ENCODE measurements around the gene MED25.
"Not testable (repeated sequence)": the region's sequence is repeated elsewhere in the genome, so short reads cannot be mapped to it uniquely, and the experiment has no call there.

The MED25 gene

GRCh38 chr19:49818649-49819370 is 721 bp downstream of the MED25 start:
- no peak for DNase-seq

DNA sequence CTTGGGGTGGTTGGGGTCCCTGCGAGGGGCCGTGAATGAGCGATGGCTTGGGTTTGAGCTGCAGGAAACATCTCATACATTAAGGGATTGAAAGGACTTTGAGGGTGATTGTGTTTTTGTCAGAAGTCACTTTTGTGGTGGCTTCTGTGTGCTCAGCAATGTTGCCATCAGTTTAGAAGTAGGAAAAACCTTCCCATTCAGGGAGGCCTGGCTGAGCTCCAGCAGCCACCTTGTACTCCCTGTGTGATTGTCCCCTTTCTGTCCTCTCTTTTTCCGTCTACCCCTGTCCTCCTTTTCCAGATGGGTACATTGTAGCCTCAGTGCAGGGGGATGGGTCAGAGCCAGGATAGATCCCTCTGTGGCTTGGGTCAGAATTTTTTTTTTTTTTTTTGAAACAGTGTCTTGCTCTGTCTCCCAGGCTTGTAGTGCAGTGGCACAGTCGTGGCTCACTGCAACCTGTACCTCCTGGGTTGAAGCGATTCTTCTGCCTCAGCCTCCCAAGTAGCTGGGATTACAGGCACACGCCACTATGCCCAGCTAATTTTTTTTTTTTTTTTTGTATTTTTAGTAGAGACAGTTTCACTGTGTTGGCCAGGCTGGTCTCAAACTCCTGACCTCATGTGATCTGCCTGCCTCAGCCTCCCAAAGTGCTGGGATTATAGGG is 1.5 kb downstream of the MED25 start:
- not testable (repeated sequence) for DNase-seq

DNA sequence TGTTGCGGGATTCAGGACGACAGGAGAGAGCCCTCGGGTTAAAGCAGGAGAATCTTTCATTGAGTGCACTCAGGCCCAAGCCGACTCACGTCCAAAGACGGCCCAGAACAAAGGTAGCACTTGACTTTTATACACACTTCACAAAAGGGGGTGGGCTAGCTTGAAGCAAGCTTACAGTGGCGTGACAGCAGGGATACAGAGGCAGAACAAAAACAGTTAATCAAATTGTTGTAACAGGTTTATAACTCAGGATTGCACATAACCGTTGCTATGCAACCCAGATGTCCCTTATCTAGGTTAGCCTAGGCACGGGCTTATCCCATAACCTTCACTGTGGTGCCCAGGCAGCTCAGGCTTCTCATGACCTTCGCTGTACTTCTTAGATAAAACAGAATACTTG is 2.0 kb downstream of the MED25 start:
- DNase-seq = no peak

DNA sequence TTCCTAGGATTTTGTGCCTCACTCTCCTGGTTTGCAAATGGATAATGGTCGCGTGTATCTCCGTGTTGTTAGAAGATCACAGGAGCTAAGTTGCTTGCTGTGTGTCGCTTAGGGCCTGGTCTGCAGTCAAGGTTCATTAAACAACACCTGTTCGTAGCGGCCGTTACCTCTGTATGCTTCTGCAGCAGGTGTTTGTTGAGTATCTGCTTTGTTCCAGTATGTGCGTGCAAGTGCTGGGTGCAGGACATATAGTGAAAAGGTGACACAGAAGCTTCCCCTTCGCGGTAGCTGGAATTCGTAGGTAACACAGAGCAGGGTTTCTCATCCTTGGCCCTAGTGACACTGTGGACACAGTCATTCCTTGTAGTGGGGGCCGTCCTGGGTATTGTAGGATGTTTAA is 5.4 kb downstream of the MED25 start:
- DNase-seq = no peak

DNA sequence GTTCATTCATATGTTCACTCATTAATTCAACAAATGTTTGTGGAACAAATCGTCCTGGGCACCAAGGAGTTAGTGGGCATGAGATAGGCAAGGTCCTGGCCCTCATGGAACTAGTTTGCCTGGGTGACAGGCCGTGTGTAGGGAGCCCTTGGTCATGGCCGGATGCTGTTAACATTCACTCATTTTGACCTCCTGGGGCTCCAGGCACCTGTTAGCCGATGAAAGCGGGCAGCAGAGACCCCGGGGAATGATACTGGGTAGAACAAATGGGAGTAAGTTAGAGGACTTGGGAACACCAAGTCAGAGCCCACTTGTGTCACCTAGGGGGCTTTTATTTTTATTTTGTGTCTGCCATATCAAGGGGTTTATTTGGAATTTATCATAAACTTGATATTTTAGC is 6.6 kb downstream of the MED25 start:
- DNase-seq = no peak

GRCh38 chr19:49827034-49827433 is 8.9 kb downstream of the MED25 start:
- DNase-seq = no peak

- DNase-seq = no peak
Measured at GRCh38 chr19:49829200-49829599, 11.1 kb downstream of the MED25 start.

DNA sequence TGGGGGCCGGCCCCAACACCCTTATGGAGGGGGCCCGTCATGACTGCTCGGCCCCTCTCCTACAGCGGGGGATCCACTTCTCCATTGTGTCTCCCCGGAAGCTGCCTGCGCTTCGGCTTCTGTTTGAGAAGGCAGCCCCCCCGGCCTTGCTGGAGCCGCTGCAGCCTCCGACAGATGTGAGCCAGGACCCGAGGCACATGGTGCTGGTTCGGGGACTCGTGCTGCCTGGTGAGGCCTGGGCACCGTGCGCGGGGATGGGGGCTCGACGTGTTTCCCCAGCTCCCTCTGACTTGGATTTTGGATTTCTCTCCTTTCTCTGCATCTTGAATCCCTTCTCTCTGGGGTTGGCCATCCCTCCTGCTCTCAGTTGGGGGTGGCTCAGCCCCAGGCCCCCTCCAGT is 11.6 kb downstream of the MED25 start:
- DNase-seq = no peak

DNA sequence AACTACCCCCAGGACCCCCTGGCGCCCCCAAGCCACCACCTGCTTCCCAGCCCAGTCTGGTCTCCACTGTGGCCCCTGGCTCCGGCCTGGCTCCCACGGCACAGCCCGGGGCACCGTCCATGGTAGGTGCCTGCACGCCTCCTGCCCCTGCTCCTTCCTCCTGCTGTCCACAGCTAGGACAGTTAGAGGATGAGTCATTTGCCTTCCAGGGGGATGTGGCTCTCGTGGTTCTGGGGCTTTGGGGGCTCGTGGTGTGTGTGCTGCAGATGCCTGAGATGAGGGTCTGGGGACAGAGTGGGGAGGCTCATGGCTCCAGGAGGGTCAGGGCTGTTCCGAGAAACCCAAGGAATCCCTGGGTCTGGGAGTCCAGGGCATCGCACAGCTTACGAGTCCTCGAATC is 12.7 kb downstream of the MED25 start:
- no peak for DNase-seq

GRCh38 chr19:49831592-49831991 is 13.5 kb downstream of the MED25 start:
- DNase-seq = no peak

- DNase-seq = no peak
Measured at GRCh38 chr19:49832556-49832955, 14.5 kb downstream of the MED25 start.

- no peak for DNase-seq
Measured at GRCh38 chr19:49833599-49833998, 15.5 kb downstream of the MED25 start.

DNA sequence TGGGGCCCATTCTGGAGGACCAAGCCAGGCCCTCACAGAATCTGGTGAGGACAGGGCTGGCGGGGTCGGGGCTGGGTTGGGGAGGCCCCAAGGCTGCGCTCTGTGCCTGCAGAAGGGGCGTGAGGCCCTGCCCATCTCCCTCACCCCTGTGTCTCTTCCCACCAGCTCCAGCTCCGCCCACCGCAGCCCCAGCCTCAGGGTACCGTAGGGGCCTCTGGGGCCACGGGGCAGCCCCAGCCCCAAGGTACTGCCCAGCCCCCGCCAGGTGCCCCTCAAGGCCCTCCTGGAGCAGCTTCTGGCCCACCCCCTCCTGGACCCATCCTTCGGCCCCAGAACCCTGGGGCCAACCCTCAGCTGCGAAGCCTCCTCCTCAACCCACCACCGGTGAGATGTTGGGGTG is 17.5 kb downstream of the MED25 start:
- no peak for DNase-seq

GRCh38 chr19:49836176-49837008 is 18.3 kb downstream of the MED25 start:
- DNase-seq = no peak

- DNase-seq = no peak
Measured at GRCh38 chr19:49837009-49837310, 18.9 kb downstream of the MED25 start.

DNA sequence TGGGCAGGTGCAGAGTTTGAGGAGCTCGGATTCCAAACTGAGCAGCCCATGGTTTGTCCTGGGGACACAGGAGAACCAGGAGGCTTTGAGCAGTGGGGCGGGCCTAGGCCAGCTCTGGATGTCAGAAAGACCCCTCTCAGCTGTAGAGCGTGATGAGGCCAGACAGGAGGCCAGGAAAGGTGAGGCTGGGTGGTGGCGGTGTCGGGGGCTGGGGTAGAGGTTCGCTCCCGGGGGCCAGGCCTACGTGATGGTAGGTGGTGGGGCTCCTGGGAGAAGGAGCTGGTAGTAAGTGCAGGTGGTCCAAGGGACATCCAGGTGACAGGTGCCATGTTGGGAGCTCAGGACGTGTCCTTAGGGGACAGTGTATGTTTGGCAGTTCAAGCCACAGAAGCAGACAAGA is 19.3 kb downstream of the MED25 start:
- DNase-seq = no peak

GRCh38 chr19:49838885-49839588 is 20.9 kb downstream of the MED25 start:
- no peak for DNase-seq

- DNase-seq = no peak
Measured at GRCh38 chr19:49839713-49840112, 21.6 kb downstream of the MED25 start.

- DNase-seq = no peak
Measured at GRCh38 chr19:49840321-49840720, 22.2 kb downstream of the MED25 start.

DNA sequence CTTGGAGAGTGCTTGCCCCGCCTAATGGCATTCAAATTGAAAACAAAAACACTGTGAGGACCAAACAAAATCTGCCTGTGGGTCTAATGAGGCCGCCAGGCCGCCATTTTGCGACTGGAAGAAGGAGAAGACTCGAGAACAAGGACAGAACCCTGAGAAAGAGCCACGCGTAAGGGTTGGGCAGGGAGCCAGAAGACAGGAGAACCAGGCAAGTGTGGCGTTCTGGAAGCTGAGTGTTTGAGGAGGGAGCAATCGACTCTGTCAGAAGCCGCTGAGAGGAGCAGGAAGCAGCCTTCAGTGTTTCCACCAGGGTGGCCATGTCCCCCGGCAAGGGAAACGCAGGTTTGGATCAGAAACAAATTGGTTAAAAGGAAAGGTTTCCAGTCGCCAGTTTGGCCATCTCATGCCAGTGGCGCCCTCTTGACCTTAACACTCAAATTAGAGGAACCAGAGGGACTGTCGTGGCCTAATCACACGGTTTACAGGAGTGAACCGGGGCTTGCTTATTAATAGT is 22.7 kb downstream of the MED25 start:
- DNase-seq = no peak

DNA sequence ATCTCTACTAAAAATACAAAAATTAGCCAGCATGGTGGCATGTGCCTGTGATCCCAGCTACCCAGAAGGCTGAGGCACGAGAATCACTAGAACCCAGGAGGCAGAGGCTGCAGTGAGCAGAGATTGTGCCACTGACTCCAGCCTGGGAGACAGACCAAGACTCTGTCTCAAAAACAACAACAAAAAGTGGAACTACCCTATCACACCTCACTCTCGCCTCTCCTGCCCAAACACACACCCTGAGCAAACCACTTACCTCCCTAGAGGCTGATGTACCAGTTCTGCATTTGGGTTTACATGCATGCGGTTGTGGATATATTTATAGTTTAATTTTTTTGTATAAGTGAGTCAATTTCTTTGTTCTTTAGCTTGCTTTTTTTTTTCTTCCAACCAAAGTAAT is 25.2 kb downstream of the MED25 start:
- peak in 1 of 2 donors; percentile 58 for DNase-seq

DNA sequence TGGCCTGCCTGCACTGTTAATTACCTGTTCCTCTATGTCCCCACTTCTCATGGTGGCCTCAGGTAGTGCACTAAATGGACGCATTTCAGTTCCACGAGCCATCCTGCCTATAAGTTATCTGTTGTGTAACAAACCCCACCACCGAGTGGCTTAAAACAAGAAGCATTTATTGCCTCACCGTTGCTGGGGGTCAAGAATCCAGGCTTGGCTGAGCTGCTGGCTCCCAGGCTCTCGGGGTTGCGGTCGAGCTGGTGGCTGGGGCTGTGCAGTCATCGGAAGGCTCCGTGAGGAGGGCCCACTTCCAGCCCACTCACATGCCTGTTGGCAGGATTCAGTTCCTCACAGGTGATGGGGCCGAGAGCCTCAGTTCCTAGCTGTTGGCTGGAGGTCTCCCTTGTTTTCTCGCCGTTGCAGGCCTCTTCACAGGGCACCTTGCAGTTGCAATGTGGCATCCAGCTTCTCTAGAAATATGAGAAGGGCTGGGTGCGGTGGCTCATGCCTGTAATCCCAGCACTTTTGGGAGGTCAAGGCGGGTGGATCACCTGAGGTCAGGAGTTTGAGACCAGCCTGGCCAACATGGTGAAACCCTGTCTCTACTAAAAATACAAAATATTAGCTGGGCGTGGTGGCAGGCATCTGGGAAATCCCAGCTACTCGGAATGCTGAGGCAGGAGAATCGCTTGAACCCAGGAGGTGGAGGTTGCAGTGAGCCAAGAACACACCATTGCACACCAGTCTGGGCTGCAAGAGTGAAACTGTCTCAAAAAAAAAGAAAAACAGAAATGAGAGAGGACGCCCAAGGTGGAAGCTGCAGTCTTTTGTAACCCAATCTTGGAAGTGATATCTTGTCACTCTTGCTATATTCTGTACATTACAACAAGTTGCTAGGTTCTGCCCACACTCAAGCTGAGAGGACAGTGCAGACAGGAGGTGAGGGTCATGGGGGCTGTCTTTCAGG is 26.3 kb downstream of the MED25 start:
- no peak for DNase-seq
